HG02798 (cell line): Measurements from ENCODE around the gene FBXW4.

Source experiments
- ATAC-seq: cut with Tn5 transposase; IDR thresholded peaks from one replicate; pipeline ENCODE4 v1.9.1; 2021; ENCODE audit warnings: mild to moderate bottlenecking; ENCODE audit not compliant: unreplicated experiment, poor library complexity

Gene FBXW4

GRCh38 chr10:101694674-101695403, at the start of gene FBXW4:
Gene FBXW4, minus strand, starts transcription at chr10:101695170. Its CDS starts 65 bp downstream, at chr10:101695105.
- ATAC-seq: peak; percentile 78

DNA sequence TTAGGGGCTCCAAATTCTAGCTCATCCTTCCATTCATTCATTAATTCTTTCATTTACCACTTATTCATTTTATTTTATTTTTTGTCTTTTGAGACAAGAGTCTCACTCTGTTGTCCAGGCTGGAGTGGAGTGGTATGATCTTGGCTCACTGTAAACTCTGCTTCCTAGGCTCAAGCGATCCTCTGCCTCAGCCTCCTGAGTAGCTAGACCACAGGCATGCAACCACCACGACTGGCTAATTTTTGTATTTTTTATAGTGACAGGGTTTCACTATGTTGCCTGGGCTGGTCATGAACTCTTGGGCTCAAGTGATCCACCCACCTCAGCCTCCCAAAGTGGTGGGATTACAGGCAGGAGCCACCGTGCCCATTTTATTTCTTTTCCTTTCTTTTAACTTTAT, 49.3 kb upstream of the FBXW4 start:
- no peak for ATAC-seq

- no peak for ATAC-seq
Observed at GRCh38 chr10:101741938-101742337, 47.0 kb upstream of the FBXW4 start.

GRCh38 chr10:101736666-101737065, 41.7 kb upstream of the FBXW4 start:
- ATAC-seq: no peak

GRCh38 chr10:101732096-101732495, 37.1 kb upstream of the FBXW4 start:
- no peak for ATAC-seq

- ATAC-seq: no peak
Observed at GRCh38 chr10:101726115-101726387, 31.1 kb upstream of the FBXW4 start.

DNA sequence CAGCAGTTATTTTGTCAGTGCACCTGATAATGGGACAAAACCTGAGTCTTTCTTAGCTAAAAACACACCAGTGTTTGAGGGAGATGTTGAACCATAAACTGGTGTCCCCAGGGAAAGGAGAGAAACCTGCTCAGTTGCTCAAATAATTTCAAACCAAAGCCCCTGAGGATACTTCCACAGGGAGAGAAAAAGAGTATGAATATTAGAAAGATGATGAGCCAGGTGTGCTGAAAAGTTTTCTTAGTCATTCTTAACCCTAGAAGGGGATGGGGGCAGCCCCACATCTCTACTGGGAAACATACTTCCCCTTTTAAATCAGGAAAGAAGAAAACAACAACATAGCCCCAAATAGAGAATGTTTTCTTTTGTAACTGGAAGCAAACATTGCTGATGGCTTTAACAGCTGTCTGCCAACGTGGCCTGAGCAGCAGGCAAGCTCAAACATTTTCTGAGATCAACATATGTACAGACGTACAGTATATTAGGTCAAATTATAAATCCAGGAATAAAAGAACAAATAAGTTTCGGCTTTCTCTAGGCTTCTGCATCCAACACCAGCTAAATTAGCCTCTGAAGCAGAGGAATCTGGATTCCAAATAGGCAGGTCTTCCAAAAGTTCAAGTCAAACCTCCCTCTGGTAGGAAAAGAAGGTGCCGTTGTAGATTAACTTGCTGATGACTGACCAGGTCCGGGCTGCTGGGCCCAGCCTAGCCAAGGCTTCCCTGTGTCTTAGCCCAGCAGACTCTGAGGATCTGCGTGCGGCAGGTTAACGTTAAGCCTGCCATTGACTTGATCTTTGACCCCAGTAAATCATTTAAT, 30.5 kb upstream of the FBXW4 start:
- ATAC-seq: no peak

- ATAC-seq: no peak
Observed at GRCh38 chr10:101724446-101724845, 29.5 kb upstream of the FBXW4 start.

DNA sequence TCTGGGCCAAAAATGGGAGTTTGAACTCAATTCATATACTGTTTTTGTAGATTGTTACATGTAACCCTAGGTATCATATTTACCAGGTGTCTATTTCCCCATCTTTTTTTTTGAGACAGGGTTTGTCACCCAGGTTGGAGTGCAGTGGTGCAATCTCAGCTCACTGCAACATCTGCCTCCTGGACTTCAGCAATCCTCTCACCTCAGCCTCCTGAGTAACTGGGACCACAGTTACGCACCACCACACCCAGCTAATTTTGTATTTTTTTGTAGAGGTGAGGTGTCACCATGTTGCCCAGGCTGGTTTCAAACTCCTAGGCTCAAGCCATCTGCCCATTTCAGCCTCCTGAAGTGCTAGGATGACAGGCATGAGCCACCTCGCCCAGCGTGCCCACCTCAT, 28.2 kb upstream of the FBXW4 start:
- no peak for ATAC-seq

- ATAC-seq: no peak
Observed at GRCh38 chr10:101721806-101722205, 26.8 kb upstream of the FBXW4 start.

DNA sequence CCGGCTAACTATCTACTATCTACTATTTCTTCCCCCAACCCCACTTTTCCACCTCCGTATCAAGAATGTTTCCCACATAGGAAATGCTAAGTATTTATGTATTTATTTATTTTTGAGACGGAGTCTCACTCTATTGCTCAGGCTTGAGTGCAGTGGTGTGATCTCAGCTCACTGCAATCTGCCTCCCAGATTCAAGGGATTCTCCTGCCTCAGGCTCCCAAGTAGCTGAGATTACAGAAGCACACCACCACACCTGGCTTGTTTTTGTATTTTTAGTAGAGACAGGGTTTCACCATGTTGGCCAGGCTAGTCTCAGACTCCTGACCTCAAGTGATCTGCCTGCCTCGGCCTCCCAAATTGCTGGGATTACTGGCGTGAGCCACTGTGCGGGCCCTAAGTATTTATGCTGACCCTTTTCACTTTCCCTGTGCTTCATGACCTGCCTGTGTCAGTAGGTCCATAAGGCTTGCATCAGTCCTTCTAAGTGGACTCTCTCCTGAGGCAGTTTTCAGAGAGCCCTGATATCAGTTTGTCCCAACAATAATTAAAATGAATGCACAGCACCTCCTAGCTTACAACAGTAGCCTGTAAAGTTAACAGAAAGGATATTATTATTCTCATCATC, 25.7 kb upstream of the FBXW4 start:
- no peak for ATAC-seq

- no peak for ATAC-seq
Observed at GRCh38 chr10:101718690-101719275, 23.8 kb upstream of the FBXW4 start.

- no peak for ATAC-seq
Observed at GRCh38 chr10:101716891-101717659, 22.1 kb upstream of the FBXW4 start.

DNA sequence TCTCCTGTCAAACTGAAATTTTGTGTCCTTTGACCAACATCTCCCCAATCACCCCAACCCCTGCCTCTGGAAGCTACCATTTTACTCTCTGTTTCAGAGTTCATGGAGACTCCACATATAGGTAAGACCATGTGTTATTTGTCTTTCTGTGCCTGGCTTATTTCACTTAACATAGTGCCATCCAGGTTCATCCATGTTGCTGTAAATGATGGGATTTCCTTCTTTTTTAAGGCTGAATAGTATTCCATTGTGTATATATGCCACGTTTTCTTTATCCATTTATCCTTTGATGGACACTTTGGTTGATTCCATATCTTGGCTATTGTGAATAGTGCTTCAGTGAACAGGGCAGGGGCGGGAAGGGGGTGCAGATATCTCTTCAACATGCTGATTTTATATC, 18.0 kb upstream of the FBXW4 start:
- ATAC-seq: no peak

DNA sequence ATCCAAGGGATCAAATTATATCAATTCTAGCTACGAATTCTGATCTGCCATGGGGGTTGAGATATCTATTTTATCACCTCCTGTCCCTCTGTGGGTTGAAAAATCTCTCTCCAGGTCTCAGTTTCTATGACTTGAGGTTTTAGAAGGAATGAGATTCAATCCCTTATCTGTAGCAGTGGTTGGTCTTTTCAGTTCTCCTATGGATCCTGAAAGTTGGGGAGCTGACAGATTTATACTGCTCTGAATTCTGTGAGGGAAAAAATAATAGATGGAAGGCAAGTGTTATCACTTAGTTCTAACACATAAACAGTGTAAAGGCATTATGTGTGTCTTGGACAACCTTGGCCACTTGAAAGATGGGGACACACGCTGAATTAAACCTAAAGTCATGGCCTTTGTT, 15.8 kb upstream of the FBXW4 start:
- ATAC-seq: no peak

DNA sequence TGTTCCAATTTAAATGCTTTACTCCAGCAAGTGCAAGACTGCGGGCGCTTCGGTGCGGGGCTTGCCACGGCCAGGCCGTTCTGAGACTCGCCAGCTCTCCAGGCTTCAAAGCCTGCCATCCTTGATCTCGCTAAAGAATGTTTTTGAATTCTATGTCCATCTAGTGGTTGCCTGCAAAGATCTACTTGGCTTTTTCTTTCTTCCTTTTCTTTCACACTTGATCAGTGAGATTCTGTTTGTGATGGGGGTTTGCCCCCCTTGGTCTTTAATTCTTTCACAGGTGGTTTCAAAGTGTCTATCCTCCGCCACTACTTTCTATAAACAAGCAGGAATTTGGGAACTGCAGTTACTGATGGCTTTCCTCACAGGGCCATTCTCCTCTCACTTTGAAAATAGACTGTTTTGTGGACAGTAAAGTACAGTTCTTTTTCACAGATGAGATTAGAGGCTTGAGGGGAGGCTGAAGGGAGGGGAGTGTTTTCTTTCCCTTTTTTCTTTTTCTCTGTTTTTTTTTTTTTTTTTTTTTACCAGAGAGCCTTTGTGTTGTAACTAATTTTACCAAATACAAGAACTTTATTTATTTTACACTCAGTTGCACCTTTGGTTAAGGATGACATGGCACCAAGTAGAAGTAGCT, 15.2 kb upstream of the FBXW4 start:
- ATAC-seq: no peak

GRCh38 chr10:101709359-101710058, 14.5 kb upstream of the FBXW4 start:
- no peak for ATAC-seq

GRCh38 chr10:101708870-101709269, 13.9 kb upstream of the FBXW4 start:
- no peak for ATAC-seq

- ATAC-seq: no peak
Observed at GRCh38 chr10:101708073-101708472, 13.1 kb upstream of the FBXW4 start.
